ENCODE measurements around the gene MACF1. TPM values are rescaled to one million over a fixed set of nuclear protein-coding genes. Genes with fewer than 3 reads are reported as not detected.

MACF1 gene
- total and polyA plus RNA-seq, 12 donors = 85.3 to 379 (median 305) TPM

DNA sequence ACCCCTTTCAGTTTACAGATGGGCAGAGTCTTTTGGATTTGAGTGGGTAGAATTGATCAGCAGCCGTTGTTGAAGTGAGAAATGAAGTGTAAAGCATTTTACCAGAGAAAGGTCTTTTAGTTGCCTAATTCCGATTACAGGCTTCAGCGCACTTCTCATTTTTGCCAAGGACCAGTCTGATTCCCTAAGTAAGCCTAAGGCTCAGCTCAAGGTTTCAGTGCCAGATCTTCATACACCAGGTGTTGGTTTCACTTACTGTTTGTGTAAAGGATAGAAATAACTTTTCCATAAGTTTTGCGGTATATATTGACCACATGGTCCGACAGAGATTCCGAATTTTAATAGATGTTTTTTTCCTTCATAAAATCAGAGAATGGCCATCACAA is 203.0 kb downstream of the MACF1 start:
- WGBS, 2 donors = 70 to 71% methylated on average over 6 of the region's 6 CpGs

DNA sequence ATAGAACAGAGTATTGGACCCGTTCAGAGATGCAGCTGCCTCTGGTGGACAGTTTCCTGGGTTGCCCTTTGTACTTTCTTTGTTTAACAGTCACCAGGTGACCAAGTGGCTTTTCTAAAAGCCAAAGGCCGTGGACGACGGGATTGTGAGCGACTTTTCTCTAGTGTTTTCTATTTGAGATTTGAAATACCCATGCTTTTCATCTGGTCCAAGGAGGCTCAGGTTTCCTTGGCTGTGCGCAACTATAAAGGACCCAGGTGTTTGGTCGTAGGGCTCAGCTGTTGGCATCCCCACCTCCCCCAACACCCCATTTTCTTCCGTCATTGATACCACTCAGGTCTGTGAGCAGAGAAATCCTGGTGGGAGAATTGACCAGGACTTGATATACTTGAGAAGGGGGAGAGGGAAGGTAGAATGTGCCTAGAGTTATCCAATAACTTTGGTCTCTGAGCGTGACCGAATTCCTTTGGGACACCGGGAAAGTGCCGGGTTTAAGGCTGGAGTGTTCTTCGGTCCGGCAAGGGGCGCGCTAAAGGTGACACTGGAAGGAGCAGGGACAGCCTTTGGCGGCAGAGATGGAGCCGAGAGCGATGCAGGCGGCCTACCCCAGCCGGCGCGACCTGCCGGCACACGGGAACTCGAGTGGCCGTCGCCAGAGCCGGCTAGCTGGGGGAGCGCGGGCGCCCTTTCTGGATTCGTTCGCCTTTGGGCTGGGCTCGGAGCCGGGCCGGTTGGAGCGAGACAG is 203.6 kb downstream of the MACF1 start:
- WGBS, 2 donors = 8 to 10% methylated on average over 38 of the region's 38 CpGs
- TF ChIP-seq, protein P1, sequence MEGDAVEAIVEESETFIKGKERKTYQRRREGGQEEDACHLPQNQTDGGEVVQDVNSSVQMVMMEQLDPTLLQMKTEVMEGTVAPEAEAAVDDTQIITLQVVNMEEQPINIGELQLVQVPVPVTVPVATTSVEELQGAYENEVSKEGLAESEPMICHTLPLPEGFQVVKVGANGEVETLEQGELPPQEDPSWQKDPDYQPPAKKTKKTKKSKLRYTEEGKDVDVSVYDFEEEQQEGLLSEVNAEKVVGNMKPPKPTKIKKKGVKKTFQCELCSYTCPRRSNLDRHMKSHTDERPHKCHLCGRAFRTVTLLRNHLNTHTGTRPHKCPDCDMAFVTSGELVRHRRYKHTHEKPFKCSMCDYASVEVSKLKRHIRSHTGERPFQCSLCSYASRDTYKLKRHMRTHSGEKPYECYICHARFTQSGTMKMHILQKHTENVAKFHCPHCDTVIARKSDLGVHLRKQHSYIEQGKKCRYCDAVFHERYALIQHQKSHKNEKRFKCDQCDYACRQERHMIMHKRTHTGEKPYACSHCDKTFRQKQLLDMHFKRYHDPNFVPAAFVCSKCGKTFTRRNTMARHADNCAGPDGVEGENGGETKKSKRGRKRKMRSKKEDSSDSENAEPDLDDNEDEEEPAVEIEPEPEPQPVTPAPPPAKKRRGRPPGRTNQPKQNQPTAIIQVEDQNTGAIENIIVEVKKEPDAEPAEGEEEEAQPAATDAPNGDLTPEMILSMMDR (IDR thresholded peaks at IDR 0.05) = peak in 1 of 9 donors; percentile 9
- intact Hi-C loops (cut with DNase I) = loop anchor here in 2 of 10 donors (2.0 to 5.0 kb wide), 2 partner anchors 15 to 36 kb away; no protein-coding TSS in a partner anchor
- peak overlapping the region; percentile 82 to 98 (median 94) for H3K27ac ChIP-seq
- H3K27me3 ChIP-seq = no peaks in the 10 kb centered on the region
- H3K9me3 ChIP-seq = no peaks in the 10 kb centered on the region
- H3K4me1 ChIP-seq = peaks cover 21 to 80% (median 75%) of the 10 kb centered on the region in 9 donors
- H3K36me3 ChIP-seq = peaks cover 0 to 29% (median 0%) of the 10 kb centered on the region in 9 donors
- no peak for ATAC-seq
- H3K4me3 ChIP-seq = peak overlapping the region; percentile 11 to 95 (median 88)
- no peak for DNase-seq

More for the DNA sequence above, 203.0 kb downstream of the MACF1 start:
- no peak for ATAC-seq
- TF ChIP-seq, protein P1 (IDR thresholded peaks at IDR 0.05) = no peak
- peak overlapping the region in 9 of 10 donors; percentile 82 to 98 (median 94) for H3K27ac ChIP-seq
- no peaks in the 10 kb centered on the region for H3K27me3 ChIP-seq
- peak overlapping the region in 4 of 10 donors; percentile 76 to 95 (median 88) for H3K4me3 ChIP-seq
- no peaks in the 10 kb centered on the region for H3K9me3 ChIP-seq
- DNase-seq = no peak
- peaks cover 17 to 76% (median 69%) of the 10 kb centered on the region in 9 donors for H3K4me1 ChIP-seq
- intact Hi-C loops (cut with DNase I) = loop anchor here in 1 of 10 donors (5.0 kb wide), 1 partner anchor 35 kb away; no protein-coding TSS in a partner anchor
- peaks cover 0 to 23% (median 0%) of the 10 kb centered on the region in 9 donors for H3K36me3 ChIP-seq

DNA sequence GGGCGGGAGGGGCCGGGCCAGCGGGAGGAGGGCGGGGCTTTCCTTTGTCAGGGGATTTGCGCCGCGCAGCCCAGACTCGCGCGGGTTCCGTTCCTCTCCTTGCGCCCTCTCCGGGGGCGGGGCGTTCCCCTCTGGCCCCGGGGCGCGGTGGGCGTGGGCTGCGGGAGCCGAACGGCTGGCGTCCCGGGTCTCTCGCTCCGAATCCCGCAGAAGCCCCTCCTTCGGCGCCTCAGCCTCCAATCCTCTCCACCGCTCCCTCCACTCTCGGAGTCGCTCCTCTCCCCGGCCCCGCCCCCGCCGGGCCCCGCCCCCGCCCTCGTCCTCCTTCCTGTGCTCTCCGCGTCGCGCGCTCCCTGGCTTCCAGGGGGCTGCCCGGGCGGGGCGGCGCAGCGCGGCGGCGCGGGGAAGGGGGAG is 204.2 kb downstream of the MACF1 start:
- ATAC-seq (peak; percentile 91 to 97 (median 94)), DNase-seq (peak; percentile 96 to 97)
- H3K27ac ChIP-seq = peak overlapping the region; percentile 82 to 98 (median 94)
- peaks cover 0 to 29% (median 0%) of the 10 kb centered on the region in 9 donors for H3K36me3 ChIP-seq
- peak overlapping the region; percentile 40 to 95 (median 88) for H3K4me3 ChIP-seq
- H3K9me3 ChIP-seq = no peaks in the 10 kb centered on the region
- no peaks in the 10 kb centered on the region for H3K27me3 ChIP-seq
- intact Hi-C loops (cut with DNase I) = loop anchor here in 2 of 10 donors (2.0 to 5.0 kb wide), 2 partner anchors 16 to 36 kb away; no protein-coding TSS in a partner anchor
- TF ChIP-seq, protein P1 (IDR thresholded peaks at IDR 0.05) = peak in 2 of 9 donors; percentile 17 to 22
- 0 to 1% methylated on average over 29 to 53 of the region's 53 CpGs for WGBS, 2 donors
- H3K4me1 ChIP-seq = peaks cover 21 to 82% (median 77%) of the 10 kb centered on the region in 9 donors

DNA sequence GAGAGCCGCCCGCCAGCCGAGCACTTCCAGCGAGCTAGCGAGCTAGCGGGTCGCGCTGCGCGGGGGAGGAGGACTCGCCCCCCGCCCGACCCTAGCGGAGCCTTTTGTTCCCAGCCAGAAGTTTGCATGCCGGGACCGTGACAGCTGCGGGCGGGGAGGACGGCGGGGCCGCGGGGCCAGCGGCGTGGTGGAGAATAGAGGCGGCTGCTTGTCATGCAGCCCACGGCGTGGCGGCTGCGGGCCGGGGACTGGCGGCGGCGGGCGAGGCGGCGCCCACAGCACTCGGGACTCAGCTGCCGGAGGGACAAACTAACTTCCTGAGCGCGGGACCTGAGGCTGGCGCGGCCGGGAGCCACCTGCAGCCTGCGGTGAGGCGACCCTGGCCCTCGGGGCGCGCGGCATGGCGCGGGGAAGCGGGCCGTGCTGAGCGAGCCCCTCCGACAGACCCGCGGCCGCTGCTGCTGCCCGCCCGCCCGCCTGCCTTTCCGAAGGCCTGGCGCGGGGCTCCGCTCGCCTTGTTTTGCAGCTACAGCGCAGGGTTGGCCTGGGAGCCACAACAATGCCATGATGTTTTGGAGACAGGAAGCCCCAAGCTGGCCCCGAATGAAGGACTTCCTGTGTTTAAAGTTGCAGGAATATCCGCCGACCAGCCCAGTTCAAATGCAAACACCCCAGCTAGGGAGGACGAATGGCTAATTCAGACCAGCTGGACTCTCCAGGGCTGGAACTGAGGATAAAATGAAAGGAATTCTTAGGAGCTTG is 204.7 kb downstream of the MACF1 start:
- no peaks in the 10 kb centered on the region for H3K27me3 ChIP-seq
- 0 to 1% methylated on average over 70 to 71 of the region's 71 CpGs for WGBS, 2 donors
- TF ChIP-seq, protein P1 (IDR thresholded peaks at IDR 0.05) = no peak
- no peaks in the 10 kb centered on the region for H3K9me3 ChIP-seq
- peaks cover 0 to 34% (median 0%) of the 10 kb centered on the region in 9 donors for H3K36me3 ChIP-seq
- peak overlapping the region; percentile 82 to 98 (median 94) for H3K27ac ChIP-seq
- peaks cover 25 to 86% (median 82%) of the 10 kb centered on the region in 9 donors for H3K4me1 ChIP-seq
- ATAC-seq = peak in 7 of 8 donors; percentile 6 to 43 (median 29)
- intact Hi-C loops (cut with DNase I) = loop anchor here in 2 of 10 donors (2.0 to 5.0 kb wide), 2 partner anchors 16 to 37 kb away; no protein-coding TSS in a partner anchor
- H3K4me3 ChIP-seq = peak overlapping the region; percentile 40 to 95 (median 88)
- peak; percentile 58 to 70 for DNase-seq

Measured in heart right ventricle (tissue), 16 donors.